GM19099 (cell line): ENCODE measurements around the gene ZNF785.

Experiments used
- POLR2A ChIP-seq: IDR thresholded peaks from 3 replicates; pipeline ENCODE4 v1.6.1; 2011; ENCODE audit warnings: low read depth; ENCODE audit not compliant: insufficient read length; ENCODE audit errors: extremely low read depth

Gene ZNF785

DNA sequence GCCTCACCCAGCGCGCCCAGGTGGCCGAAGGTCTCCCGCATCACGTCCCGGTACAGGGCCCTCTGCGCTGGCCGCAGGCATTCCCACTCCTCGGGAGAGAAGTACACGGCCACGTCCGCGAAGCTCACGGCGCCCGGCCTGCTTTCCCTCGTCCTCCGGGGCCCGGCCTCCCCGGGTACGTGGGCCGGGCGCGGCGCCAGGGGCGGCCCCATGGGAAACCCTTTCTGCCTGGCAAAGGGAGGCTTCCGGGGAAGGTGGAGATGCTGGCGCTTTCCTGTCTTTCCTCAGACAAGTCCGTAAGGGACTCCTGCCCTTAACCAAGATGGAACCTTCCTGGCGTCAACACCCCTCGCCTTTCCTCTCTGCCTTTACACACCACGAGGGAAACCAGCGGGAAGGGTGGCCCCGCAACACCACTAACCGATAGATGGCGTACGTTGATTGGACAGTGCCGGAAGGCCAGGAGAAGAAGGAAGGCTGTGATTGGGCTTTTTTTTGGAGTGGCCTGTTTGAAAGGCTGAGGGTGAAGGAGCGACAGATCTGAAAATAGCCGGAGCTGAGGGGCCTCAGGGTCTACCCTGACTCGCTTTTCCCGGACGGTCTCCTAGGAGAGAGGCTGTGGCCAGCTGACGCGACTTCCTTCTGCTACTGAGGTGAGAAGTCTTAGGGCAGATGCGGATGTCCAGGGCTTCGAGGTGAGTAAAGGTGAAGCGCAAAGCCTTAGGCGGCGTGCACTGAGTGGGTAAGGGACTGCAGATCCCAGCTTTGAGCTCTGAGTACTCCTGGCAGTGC, at the start of gene ZNF785:
Gene ZNF785, minus strand, starts transcription at position 298 of the 792 bp plus-strand sequence. Its CDS starts 86 bp downstream, at position 212.
- no peak for TF ChIP-seq POLR2A

DNA sequence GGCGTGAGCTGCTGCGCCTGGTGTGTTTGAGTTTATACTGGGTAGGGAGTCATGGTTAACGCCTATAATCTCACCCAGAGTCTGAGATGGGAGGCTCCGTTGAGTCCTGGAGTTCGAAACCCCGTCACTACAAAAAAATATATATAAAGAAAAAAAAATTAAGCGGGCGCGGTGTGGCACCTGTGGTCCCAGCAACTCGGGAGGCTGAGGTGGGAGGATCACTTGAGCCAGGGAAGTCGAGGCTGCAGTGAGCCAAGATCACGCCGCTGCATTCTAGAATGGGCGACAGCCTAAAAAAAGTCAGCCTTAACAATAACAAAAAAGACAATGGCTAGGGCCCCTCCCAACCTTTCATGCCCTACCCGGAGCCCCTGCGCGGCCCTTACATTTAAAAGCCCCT, 48.0 kb upstream of the ZNF785 start:
- TF ChIP-seq POLR2A = no peak

DNA sequence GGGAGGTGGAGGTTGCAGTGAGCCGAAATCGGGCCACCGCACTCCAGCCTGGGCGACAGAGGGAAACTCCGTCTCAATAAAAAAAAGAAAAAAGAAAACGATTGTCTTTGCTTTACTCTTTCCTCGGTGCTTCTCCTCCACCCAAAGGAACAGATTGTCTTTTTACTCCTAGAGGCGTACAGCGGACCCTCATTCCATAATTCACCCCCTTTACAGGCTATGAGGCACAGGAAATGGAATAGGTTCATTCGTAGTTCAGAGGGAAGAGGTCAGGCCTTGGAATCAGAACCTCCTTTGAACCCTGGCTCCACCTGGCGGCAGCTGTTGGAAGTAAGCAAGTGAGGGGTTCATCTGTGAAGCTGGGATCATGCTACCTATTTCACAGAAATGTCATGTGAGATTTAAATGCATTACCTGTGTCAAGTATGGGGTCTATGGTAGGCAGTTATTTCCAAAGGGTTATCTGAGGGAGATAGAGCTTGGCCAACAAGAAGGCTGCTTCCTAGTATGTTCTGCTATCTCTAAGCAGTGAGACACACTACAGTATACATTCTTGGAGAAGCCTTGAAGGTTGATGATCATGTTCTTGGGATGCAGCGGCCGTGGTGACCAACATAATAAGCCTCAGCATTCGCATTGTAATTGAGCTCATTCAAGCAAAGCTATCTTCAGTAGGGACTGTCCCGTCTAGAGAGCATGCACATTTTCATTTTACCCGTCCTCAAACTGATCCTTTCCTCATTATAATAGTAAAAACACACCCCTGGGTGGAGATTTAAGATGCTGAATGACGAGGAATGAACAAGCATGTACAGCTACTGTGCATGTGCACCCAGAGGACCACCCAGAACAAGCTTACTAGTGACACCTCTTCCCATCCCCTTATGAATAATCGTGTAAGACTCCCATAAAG, 43.4 kb upstream of the ZNF785 start:
- TF ChIP-seq POLR2A = no peak

DNA sequence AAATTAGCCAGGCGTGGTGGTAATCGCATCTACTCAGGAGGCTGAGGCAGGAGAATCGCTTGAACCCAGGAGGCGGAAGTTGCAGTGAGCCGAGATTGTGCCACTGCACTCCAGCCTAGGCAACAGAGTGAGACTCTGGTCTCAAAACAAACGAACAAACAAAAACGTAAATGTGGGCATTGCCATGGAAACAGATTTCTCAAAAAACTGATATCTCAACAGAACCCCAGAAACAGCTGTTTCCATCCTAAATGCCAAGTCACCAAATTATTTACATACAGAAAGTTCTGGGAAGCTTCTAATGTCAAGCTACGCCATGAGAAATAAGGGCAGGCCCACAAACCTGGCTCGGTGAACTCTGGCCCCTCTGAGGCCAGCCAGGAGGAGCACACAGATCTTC, 40.7 kb upstream of the ZNF785 start:
- TF ChIP-seq POLR2A = no peak

DNA sequence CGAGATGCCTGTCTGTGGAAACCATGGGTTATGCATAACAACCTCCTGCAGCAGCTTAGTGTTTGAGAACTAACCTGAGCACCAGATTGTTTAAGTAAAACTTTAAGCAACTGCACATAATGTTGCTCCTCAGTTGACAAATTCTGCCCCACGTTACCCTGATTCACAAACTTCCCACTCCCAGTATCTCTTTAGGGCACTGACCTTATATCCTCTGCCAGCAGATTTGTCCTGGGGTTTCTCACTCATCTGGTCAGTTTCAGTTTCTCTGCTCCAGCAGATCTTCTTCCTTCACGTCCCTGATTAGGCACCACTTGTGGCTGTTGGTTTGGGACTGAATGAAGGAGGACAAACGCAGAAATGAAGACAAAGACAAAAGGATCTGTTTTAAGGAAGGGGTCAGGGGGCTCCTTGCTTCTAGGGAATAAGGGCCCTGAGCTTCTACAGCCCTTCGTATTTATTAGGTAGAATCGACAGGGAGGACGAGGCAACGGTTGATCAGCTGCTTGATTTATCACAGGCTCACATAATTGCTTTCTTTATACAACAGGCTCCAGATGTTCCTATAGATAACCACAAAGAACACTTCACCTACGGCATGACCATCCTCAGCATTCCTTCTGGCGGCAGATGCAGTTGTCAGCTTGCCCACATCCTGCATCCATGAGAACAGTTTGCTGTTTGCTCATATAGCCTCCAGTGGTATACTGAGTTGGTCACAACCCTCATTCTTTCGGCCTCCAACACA, 38.2 kb upstream of the ZNF785 start:
- no peak for TF ChIP-seq POLR2A

DNA sequence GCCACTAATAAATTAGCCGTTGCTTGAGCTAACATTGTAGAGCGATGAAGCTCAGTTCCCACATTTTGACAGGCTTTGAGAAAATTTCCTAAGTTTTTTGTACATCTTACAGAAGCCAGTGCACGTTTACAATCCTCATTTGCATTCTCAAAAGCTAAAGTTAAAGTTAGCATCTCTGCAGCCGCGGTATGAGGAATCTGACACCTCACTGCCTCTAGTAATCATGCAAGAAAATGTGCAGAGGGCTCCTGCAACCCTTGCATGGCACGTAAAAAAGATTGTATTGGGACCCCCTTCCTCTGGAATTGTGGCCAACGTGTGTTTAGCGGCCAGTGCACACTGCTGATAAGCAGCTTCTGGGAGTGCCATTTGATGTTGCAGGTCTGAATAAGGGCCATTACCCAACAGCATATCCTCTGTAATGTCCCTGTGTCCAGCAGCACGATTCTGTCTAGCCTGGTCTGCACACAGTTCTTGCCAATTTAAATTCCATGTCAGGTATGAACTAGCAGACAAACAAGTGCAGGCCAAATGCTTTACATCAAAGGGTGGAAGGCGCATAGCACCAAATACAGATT, 37.0 kb upstream of the ZNF785 start:
- TF ChIP-seq POLR2A = no peak

DNA sequence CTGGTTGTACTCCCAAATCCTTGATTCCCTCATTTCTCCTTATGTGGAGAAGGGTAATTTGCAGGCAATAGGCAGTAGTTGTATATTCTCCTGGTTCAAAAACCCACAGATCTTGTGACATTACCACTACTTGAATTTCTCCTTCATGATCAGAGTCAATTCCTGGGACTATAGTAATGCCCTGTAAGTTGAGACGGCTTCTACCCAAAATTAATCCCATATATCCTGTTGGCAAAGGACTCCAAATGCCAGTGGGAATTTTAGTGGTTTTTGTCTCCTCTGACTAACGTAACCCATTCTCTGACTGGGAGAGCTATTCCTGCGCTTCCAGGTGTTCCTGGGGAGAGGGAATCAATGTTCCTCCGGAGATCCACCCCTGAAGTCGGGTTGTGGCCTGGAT, 36.3 kb upstream of the ZNF785 start:
- TF ChIP-seq POLR2A = no peak

DNA sequence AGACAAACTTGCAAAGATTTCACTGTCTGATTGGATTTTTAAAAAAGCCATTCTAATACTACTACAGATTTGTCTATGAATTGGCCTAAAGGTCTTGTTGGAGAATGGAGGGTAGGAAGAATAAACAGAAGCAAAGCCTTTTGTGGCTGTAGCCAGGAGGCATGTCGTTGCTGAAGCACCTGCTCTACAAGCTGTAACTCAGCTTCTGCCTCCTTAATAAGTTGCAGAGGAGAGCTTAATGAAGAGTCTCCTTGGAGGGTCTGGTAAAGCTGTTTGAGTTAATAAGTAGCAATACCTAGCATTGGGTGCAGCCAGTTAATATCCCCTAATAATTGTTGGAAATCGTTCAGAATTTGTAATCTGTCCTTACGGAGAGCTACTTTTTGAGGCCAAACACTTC, 34.7 kb upstream of the ZNF785 start:
- no peak for TF ChIP-seq POLR2A

DNA sequence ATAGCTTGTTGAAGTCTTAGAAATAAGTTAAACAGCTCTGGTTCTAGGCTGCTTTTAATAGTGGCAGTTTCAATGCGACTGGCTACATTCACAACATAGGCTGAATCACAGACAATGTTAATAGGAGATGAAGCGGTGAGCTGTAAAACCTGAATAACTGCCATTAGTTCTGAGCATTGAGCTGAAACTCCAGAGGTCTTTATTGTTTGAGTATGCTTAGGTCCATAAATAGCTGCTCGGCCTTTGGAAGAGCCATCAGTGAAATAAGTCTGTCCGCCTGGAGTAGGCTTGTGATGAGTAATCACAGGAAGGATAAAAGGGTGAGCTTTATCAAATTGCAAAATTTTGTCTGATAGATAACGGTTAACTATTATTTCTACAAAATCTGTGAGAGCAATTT, 34.1 kb upstream of the ZNF785 start:
- no peak for TF ChIP-seq POLR2A

DNA sequence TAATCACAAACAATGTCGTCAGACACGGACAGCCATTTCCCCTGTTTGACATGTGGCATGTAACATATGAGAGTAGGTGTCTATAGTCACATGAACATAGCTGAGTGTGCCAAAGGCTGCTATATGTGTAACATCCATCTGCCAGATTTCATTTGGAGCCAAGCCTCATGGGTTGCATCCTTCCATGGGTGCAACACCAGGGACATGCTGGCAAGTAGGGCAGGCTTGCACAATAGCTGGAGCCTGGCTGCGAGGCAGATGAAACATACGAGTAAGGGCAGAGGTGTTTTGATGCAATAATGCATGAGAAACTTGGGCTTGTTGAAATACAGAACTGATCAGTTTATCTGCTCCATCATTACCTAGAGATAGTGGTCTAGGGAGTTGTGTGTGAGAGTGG, 33.7 kb upstream of the ZNF785 start:
- TF ChIP-seq POLR2A = no peak

DNA sequence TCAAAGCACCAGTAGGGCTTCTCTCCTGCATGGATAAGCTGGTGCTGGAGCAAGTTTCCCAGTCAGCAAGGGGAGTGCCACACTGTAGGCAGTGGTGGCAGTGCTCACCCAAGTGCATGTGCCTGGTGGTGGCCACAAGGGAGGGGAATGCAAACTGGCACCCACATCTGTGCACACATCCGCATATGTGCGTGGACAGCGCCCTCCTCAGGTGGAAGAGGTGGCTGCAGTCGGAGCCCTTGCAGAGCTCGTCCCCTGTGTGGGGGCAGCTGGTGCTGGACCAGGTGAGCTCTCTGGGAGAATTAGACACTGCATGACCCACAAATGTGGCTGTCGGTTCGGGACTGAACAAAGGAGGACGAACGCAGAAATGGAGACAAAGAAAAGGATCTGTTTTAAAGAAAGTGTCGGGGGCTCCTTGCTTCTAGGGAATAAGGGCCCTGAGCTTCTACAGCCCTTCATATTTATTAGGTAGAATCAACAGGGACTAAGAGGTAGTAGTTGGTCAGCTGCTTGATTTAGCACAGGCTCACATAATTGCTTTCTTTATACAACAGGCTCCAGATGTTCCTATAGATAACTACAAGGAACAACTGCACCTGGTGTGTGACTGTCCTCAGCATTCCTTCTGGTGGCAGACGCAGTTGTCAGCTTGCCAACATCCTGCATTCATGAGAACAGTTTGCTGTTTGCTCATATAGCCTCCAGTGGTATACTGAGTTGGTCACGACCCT, 30.0 kb upstream of the ZNF785 start:
- TF ChIP-seq POLR2A = no peak

DNA sequence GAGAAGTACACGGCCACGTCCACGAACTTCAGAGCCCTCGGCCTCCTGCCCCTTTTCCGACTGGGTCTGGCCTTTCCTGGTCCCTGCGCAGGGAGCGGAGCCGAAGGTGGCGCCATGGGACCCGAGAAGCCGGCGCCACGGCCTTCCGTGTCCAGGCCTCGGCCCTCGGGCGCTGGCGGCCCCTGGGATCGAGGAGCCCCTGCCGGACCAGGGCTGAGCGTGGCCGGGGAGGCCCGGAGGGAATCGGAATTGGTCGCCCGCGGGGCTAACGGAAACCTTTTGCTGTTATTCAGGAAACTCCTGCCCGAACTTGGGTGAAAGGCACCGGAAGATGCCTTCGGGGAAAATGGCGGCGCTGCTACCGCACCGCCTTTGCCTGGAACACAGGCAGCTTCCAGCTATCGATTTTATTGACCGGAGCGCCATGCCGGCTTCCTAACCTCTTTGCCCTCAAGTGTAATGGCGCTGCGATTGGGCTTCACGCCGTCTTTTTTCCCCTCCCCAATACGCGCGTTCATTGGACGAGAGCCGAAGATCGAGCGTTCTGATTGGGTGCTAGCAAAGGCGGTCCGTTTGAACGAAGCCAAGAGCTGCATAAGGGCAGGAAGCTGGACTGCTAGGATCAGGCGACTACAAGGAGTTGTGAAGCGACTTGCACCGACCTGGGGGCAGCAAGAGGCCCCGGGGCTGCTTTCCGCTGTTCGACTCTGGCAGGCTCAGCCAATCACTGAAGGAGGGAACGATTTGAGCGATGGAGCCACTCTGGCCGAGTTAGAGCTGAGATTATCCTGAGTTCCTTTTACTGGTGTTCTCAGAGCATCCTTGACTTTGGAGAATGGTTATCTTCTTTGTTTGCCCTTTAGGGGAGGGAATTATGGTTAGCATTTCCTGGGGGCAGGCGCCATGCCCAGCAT, 24.7 kb upstream of the ZNF785 start, which contains the start of gene ZNF689:
Gene ZNF689, minus strand, starts transcription at position 464 of the 914 bp plus-strand sequence. Its CDS starts 348 bp downstream, at position 116.
- TF ChIP-seq POLR2A = peak; percentile 81
